ENCODE results near the gene FBXO15.

DNA sequence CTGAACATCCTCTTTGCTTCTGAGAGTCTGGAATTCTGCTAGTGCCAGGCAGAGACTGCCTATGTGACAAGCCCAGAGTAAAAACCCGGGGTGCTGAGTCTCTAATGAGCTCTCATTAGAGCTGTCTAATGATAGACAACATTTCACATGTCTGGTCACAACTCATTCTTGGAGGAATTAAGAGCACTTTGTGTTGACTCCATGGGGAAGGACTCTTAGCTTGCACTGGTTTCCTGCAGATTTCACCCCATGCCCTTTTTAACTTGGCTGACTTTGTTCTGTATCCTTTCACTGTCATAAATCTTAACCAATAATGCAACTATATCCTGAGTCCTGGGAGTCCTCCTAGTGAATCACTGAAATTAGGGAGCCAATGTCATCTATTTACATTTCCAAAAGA lies 33.5 kb downstream of the FBXO15 start:
- no peak for TF ChIP-seq ZNF565 (CRISPR knock-in tag; conservative IDR thresholded peaks at IDR 0.05; ENCODE audit: low read depth)
- no peak for TF ChIP-seq TCF4 (CRISPR knock-in tag; IDR thresholded peaks at IDR 0.05; ENCODE audit: borderline replicate concordance)
- no peak for TF ChIP-seq ARNTL (CRISPR knock-in tag; IDR thresholded peaks at IDR 0.05; ENCODE audit: borderline replicate concordance, low read depth)
- TF ChIP-seq ZFP30 (CRISPR knock-in tag; IDR thresholded peaks at IDR 0.05), result no peak
- TF ChIP-seq SNAI2 (CRISPR knock-in tag; IDR thresholded peaks at IDR 0.05), result no peak
- TF ChIP-seq, protein P1, sequence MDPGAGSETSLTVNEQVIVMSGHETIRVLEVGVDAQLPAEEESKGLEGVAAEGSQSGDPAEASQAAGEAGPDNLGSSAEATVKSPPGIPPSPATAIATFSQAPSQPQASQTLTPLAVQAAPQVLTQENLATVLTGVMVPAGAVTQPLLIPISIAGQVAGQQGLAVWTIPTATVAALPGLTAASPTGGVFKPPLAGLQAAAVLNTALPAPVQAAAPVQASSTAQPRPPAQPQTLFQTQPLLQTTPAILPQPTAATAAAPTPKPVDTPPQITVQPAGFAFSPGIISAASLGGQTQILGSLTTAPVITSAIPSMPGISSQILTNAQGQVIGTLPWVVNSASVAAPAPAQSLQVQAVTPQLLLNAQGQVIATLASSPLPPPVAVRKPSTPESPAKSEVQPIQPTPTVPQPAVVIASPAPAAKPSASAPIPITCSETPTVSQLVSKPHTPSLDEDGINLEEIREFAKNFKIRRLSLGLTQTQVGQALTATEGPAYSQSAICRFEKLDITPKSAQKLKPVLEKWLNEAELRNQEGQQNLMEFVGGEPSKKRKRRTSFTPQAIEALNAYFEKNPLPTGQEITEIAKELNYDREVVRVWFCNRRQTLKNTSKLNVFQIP (CRISPR knock-in tag; IDR thresholded peaks at IDR 0.05; ENCODE audit: borderline replicate concordance, low read depth), result no peak
- no peak for TF ChIP-seq ZNF8 (CRISPR knock-in tag; IDR thresholded peaks at IDR 0.05)
- no peak for TF ChIP-seq CREB5 (CRISPR knock-in tag; IDR thresholded peaks at IDR 0.05; ENCODE audit: low read depth)
- no peak for TF ChIP-seq ZFP3 (CRISPR knock-in tag; IDR thresholded peaks at IDR 0.05)
- TF ChIP-seq PPARA (CRISPR knock-in tag; IDR thresholded peaks at IDR 0.05; ENCODE audit: borderline replicate concordance), result no peak
- TF ChIP-seq OSR1 (CRISPR knock-in tag; IDR thresholded peaks at IDR 0.05), result no peak
- TF ChIP-seq CSDC2 (CRISPR knock-in tag; IDR thresholded peaks at IDR 0.05), result no peak
- no peak for TF ChIP-seq CSRNP3 (CRISPR knock-in tag; IDR thresholded peaks at IDR 0.05)
- TF ChIP-seq TSHZ2 (CRISPR knock-in tag; IDR thresholded peaks at IDR 0.05), result no peak

All from SK-N-SH treated with all-trans-retinoic acid at 6 μM for 48 hours (cell line).